HG03457 (cell line): ENCODE measurements around the gene NRXN2.
"Not testable (repeated sequence)": the region's sequence is repeated elsewhere in the genome, so short reads cannot be mapped to it uniquely, and the experiment has no call there.

Source experiments
- ATAC-seq: cut with Tn5 transposase; IDR thresholded peaks from one replicate; pipeline ENCODE4 v1.9.1; 2021; ENCODE audit warnings: moderate number of reproducible peaks; ENCODE audit not compliant: unreplicated experiment

NRXN2 gene

DNA sequence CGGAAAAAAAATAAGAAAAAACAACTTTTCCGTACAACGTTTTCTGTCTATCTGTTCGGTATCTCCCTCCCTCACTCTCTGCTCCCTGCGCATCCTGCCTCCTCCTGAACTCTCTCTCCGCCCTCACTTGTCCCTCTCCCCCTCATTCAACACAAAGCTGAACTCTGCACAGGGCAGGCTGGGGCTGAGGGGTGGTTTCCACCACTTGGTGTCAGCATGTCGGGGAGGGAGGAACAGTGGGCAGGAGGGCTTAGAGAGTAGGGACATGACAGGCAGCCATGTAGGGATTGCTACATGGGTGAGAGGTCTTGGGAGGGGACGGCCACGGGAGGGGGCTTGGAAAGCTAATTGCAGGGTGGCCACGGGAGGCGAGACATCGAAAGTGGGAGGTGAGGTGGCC lies 114.4 kb downstream of the NRXN2 start:
- ATAC-seq: no peak

DNA sequence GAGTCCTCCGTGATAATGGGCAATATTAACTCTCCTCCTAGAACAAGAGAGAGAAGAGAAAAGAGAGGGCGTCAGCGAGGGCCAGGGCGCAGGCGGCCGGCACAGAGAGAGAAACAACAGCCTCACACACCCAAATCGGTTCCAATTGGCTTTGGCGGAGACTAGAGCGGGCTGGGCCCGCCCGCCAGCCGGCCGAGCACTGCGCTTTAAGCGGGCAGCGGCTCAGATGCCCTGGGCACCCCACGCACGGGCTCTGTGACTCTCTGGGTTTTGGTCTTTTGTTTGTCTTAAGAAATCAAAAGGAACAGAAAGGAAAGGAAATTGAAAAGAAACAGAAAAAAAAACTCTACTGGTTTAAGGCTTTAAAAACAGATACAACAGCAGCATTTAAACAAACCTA lies 115.0 kb downstream of the NRXN2 start:
- no peak for ATAC-seq

DNA sequence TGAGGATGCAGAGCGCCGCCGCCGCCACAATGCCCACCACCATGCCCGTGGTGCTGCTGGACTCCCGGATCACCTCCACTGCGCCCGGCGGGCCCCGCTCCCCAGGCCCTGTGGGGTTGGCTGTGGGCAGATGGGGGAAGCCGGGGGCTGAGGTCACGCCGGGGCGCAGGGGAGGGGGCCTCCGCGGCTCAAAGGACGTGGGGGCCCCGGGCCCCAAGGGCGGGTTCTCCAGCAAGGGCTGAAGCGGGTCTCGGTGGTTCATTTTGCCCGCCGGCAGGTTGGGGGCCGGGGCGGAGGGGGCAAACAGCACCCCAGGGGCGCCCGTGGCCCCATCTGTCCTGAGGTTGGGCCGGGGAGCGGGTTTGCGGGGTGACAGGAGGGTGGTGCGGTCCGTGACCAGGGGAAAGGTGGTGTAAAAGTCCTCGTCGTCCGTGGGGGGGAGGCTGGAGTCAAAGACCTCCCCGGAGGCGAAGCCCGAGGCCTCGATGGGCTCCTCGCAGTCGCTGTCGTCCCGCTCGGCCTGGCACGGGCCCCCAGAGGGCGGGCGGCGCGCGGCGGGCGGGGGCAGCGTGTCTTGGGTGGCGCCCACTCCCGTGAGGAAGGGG lies 115.5 kb downstream of the NRXN2 start:
- no peak for ATAC-seq

DNA sequence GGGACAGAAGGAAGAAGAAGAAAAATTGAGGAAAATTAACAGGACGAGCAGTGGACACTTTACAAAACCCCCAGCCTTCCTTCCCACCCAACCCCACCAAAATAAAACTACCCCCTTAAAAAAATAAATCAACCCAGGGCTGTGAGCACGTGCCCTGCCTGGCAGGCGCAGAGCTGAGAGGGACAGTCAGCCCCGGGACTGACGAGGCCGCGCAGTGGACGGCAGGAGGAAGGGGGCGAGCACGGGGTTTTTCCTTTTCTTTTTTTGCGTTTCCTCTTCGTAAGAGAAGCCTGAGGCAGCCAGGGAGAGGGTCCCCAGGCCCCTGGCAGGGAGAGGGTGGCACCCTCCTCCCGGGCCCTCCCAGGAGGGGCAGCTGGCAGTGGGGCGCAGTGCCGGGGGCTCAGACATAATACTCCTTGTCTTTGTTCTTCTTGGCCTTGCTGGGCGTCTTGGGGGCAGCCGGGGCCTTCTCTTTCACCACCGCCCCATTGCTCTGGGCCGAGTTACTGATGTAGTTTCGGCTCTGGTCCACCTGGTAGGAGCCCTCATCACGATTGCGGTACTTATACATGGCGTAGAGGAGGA lies 116.1 kb downstream of the NRXN2 start:
- no peak for ATAC-seq

DNA sequence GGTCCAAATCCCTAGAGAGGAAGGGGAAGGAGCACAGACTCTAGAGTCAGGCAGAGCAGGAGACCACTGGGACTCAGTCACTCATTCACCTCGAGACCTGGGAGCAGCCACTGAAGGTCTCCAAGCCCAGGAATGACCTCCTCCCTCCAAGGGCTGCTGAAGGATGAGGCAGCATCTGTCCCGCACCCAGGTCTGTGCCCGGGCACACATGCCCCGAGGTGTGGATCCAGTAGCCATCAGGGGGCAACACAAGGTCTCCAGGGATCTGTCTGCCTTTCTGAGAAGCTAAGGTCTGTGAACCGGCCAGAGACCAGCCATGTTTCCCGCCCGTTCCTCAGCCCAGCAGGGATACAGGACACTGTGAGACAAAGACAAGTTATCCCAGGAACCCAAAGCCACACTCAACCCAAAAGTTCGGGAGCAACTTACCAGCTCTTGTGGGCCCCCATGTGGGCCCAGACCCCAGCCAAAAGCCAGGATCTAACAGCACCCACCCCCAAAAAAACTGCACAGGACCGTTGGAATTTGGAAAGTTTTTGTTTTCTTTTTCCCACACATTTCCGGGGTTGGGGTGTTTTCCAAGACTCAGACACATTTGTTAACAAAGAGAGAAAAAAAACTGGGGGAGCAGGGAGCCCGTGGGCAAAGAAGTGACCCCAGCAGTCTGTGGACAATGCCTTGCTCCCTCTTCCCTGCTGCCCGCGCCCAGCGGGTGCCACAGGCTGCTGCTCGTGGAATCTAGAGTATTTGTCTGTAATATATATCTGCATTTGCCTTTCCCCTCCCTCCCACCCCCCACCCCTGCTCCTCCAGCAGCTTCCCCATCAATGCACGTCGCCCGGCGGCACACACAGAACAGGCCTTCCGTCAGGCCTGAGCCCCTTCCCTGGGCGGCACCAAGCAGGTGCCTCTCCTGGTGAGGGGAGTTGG lies 117.1 kb downstream of the NRXN2 start:
- ATAC-seq: no peak

DNA sequence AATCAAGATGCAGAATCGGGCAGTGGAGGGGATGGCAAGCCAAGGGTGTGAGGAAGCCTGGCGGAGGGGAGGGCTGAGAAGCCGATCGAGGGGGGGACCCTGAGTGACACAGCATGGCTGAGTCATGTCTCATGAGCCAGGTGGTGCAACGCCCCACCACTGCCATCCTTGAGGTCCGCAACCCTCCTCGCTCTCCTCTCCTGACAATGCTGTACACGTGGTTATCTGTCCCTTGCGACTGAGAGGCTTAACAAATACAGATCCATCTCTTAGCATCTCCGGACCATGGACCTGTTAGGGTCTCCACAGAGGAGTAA lies 117.8 kb downstream of the NRXN2 start:
- ATAC-seq: no peak

DNA sequence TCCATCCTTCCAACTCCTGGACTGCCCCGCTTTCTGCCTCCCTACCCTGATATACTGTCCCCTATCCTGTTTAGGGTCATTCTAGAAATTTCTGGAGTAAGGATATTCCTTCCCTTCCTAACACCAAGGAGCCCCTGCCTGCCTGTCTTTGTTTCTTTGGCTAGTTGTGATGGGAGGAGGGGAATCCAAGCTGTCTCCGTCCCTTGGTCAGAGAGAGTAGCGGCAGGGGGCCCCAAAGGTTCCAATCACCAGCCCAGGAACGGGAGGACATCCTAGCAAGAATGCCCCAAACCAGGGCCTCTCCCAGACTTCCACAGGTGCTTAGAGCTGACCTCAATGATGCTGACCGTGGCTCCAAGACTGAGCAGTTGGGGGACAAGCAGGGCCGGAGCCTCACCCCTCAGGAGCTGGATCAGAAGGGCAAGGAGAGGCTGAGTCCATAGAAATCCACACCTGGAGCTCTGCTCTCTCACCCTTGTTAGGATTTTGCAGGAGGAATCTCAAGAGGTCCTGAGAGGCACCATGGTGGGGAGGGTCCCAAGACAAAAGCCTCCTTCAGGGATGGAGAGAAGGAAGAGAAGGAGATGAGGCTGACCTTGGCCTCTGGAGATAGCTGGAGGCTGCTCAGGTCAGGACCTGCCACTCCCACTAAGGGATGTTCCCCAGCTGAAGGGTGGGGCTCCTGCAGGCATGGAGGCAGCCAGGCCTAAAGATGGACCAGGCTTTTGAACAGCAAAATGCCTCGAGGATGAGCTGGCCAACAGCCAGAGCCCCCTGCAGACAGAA lies 118.3 kb downstream of the NRXN2 start:
- ATAC-seq: no peak

DNA sequence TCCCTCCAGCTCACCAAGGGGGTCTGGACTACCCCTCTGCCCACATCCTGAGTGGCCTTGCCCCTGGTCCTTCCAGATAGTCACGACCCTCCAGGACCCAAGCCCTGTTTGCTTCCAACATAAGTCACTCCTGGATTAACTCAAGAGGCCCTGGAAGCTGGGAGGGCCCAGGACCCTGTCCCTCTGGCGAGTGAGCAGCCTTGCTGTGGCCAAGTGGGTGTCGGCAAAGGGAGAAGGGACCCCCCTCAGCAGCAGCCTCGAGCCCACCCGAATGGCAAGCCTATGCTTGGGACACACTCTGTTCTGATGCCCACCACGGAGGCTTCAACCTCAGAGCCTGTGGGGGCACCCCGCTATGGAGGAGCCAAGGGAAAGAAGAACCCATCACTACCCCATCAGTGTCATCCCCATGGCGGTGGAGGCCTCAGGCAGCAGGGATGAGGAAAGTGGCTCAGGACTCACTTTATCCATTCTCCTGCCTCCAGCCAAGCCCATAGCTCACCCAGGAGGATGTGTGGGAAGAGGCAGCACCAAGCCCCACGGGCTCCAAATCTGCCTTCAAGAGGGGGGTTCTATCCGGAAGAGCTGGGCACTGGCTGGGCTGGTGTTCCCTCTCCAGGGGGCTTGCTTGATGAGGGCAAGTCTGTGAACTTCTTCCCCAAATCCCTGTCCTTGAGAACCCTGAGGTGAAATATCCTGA lies 119.4 kb downstream of the NRXN2 start:
- no peak for ATAC-seq

DNA sequence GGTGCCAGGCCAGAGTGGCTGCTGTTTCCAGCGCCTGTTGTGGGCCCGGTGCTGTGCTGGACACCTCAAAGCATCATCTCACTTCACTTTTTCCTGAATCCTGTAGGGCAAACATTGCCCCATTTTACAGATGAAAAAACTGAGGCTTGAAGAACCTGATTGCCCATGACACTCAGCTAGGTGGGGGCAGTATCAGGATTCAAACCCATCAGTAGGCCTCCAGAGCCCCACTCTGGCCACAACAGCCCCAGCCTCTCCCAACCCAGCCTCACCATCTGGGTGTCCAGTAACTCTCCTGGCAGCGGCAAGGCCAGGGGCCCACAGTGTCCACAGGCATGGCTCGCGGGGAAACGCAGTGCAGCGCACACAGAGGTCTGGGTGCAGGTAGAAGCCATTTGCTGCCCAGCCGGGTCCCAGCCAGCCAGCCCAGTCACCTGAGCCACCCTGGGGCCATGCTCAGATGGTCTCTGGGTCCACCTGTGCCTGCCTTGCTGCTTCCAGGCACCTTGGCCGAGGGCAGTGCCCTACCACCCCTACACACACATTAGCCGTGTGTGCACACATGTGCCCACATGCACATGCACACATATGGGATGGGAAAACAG lies 120.4 kb downstream of the NRXN2 start:
- ATAC-seq: no peak

DNA sequence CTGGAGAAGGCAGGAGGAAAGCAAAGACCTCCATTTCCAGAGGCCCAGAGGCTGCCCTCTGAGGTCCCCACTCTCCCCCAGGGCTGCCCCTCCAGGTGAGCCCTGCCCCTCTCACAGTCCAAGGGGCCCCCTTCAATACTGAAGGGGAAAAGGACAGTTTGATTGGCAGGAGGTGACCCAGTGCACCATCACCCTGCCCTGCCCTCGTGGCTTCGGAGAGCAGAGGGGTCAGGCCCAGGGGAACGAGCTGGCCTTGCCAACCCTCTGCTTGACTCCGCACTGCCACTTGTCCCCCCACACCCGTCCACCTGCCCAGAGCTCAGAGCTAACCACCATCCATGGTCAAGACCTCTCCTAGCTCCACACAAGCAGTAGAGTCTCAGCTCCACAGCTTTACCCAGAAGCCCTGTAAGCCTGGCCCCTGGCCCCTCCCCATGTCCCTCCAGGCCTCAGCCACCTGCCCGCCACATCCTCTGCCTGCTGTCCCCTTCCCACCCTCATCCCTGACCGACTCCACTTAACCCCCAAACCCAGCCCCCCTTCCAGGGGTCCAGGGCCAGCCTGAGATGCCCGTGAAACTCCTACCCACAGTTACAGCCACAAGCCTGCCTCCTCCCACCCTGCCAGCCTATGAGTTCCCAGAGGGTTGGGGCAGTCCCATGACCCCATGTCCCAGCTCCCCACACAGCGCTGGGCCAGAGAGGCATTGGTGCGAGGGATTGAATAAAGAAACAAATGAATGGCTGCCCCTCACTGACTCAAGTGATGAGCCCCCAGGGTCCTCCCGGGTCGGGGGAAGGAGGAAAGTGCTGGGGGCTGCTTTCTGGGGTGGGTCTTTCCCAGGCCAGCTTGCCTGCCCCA lies 121.2 kb downstream of the NRXN2 start:
- no peak for ATAC-seq

DNA sequence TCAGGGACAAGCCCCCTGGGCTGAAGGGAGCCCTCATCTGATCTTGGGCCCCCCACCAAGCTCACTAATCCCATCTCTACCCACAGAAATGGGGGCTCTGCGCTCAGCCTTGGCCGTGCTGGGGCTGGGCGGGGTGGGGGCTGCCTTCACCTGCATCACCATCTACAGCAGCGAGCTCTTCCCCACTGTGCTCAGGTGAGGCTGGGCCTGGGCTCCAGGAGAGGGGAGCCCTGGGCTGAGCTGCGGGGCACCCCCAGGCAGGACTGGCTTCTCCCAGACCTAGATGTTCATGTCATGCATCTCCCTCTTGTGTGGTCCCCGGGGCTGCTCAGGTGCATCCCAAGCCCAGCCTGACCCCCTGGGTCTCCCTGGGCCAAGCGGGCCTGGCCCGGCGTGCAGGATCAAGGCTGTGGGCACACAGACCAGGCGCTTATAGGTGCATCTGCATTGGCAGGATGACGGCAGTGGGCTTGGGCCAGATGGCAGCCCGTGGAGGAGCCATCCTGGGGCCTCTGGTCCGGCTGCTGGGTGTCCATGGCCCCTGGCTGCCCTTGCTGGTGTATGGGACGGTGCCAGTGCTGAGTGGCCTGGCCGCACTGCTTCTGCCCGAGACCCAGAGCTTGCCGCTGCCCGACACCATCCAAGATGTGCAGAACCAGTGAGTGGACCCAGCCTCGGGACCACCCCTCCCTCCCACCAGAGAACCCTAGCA lies 122.6 kb downstream of the NRXN2 start:
- ATAC-seq: no peak

DNA sequence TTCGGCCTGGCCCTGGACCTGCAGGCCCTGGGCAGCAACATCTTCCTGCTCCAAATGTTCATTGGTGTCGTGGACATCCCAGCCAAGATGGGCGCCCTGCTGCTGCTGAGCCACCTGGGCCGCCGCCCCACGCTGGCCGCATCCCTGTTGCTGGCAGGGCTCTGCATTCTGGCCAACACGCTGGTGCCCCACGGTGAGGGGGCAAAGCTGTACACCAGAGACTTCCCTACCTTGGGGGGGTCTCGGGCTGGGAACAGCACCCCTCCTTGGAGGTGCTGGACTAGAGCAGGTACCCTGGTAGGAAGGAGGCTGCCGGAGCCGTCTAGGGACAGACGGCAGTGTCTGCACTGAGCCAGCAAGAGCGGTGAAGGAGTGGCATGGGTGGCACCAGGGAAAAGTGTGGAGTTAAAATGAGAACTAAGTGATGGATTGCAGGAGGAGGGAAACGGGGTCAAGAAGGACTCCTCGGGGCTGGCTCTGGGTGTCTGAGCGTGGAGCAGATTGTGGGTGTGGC lies 123.2 kb downstream of the NRXN2 start:
- ATAC-seq: no peak

DNA sequence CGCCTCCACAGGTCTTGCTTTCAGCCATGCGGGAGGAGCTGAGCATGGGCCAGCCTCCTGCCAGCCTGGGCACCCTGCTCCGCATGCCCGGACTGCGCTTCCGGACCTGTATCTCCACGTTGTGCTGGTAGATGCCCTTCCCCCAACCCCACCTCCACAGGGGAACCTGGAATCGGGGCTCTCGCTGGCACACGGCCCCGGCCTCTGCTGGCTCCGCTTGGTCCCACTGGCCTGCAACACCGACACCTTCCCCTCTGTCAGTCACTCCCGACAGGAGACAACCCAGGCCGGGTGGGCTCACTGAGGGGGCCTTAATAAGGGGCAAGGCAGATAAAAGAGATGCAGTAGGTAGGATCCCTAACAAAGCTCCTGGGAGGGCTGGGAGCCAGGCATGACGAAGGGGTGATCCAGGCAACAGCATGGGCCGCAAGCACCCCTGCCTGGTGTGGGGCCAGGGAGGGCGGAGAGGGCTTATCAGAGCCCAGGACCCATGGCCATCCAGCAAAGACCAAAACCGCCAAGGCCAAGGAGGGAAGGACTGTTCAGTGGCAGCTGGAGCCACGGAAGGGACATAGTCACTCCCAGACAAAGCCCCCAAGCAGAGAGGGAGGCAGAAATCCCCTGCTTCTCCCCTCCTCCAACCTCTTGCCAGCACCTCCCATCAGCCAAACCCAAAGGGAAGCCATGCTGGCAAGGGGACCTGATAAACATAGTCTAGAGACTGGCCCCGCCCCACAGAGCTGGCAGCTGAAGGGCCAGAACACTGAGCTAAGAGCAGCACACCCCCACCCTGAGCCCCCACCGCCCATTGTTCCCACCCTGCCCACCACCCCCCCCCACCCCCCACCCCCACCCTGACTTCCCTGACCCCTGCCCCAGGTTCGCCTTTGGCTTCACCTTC lies 124.0 kb downstream of the NRXN2 start:
- ATAC-seq: no peak

DNA sequence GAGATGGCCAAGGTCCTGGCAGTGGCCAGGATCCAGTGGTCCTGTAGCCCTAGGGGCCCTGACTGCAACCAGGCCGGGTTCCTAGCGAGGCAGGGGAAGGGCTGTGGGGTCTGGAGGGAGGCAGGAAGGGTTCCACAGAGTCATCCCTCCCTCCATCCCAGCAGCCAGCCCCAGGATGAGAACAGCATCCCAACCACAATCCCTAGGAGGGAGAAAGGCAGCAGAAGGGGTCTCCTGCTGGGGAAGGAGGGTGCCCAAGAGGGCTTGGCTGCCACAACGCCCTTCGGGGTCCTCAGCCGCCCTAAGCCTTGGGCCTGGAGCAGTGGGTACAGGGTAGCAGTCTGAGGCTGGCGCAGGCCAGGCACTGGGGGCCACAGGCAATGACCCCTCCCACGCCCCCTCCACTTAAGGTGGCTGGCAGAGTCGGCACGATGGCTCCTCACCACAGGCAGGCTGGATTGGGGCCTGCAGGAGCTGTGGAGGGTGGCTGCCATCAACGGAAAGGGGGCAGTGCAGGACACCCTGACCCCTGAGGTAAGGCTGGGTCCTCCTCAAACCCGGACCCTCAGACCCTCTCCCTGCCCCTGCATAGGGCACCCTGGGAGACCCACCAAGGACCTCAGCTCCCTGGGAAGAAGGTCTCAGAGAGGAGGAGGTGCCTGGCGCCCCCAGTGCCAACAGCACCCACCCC lies 124.7 kb downstream of the NRXN2 start:
- ATAC-seq: no peak

DNA sequence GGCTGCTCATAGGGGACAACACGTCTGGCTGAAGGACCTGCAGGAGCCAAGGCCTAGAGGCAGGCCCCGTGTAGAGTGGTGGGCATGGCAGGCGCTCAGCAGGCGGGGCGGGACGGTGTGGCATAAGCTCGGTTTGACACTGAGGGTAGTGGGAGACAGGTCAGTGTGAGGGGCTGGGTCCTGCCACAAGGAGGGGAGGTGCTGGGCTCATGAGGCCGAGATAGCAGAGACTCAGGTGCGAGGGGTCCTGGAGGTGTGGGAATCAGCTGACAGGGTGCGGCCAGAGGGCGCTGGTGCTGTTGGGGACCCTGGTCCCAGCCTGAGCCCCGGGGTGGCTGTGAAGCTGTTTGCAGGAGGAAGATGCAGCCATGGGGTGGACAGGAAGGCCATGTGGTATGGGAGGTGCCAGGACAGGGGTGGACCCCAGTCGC lies 125.3 kb downstream of the NRXN2 start:
- no peak for ATAC-seq

DNA sequence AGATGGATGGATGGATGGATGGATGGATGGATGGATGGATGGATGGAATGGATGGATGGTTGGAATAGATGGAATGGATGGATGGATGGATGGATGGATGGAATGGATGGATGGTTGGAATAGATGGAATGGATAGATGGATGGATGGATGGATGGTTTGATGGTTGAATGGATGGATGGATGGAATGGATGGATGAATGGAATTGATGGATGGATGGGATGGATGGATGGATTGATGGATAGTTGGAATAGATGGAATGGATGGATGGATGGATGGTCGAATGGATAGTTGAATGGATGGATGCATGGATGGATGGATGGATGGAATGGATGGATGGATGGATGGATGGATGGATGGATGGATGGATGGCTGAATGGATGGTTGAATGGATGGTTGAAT lies 127.1 kb downstream of the NRXN2 start:
- not testable (repeated sequence) for ATAC-seq
